Erythroblast (primary cell): ENCODE results near the gene HOXA7.

Experiments used
- DNase-seq, 2 experiments: peaks; one replicate each; lab custom pipeline; 2025; lab: John Stamatoyannopoulos, UW
- GATA1 ChIP-seq: IDR thresholded peaks from 2 replicates; pipeline ENCODE4 v1.6.1; 2011; ENCODE audit warnings: low read depth, mild to moderate bottlenecking, control low read depth, low read length, moderate library complexity
- POLR2A ChIP-seq: IDR thresholded peaks from 2 replicates; pipeline ENCODE4 v1.6.1; 2011; ENCODE audit warnings: mild to moderate bottlenecking, low read length

Gene HOXA7

GRCh38 chr7:27182285-27182841, 25.9 kb upstream of the HOXA7 start:
- DNase-seq = no peak
- TF ChIP-seq POLR2A (no peak), GATA1 (no peak)

GRCh38 chr7:27181795-27182275, 25.4 kb upstream of the HOXA7 start:
- DNase-seq = no peak
- TF ChIP-seq GATA1 (no peak), POLR2A (no peak)

DNA sequence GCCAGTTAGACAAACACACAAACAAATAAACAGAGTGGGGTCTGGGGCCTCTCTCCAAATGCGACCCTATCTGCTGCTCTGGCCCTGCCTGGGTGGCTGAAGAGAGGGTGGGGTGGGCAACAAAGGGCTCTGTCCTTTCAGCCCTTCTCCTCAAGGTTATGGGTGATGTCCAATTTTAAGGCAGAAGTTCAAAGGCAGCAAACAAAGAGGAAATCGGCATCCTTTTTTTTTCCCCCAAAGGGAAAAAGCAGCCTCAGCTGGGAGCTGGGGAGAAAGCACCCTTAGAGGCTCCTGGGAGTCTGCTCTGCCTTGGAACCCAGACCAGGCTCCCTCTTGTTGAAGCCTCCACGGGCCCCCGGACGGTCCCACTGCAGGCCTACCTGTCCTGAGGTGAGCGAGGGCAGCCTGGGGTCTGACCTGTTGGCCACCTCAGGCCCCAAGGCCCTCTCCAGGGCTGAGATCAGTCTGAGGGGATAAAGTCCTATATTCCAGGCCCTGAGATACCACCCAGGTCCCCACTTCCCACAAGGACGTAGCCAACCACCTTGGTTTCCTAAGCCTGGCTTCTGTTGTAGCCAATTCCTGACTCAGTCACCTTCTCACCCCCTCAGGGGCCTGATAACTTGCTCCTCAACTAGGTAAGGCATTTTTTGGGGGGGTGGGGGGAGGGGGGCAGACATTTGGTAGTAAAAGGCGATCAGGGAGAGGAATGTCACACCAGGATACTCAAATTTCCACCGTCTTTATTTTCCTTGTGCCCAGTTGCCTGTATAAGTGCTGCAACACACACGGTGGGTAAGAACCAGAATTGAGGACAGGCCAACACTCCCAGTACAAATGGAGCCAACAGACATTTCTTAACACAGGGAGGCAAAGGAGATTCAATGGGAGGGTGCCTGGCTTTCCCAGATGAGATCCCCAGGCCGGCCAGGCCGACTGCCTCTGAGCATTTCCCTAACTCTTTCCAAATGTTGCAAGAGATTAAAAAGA, 24.3 kb upstream of the HOXA7 start:
- no peak for DNase-seq
- TF ChIP-seq POLR2A (no peak), GATA1 (no peak)

- no peak for TF ChIP-seq POLR2A
- TF ChIP-seq GATA1 = no peak
- peak; percentile 58 to 73 for DNase-seq
Observed at GRCh38 chr7:27179503-27180430, 23.3 kb upstream of the HOXA7 start.

- TF ChIP-seq POLR2A = no peak
- TF ChIP-seq GATA1 = no peak
- no peak for DNase-seq
Observed at GRCh38 chr7:27179030-27179429, 22.6 kb upstream of the HOXA7 start.

- TF ChIP-seq POLR2A (no peak), GATA1 (no peak)
- no peak for DNase-seq
Observed at GRCh38 chr7:27178366-27178765, 21.9 kb upstream of the HOXA7 start.

- no peak for DNase-seq
- no peak for TF ChIP-seq GATA1
- TF ChIP-seq POLR2A = no peak
Observed at GRCh38 chr7:27177795-27178320, 21.4 kb upstream of the HOXA7 start.

DNA sequence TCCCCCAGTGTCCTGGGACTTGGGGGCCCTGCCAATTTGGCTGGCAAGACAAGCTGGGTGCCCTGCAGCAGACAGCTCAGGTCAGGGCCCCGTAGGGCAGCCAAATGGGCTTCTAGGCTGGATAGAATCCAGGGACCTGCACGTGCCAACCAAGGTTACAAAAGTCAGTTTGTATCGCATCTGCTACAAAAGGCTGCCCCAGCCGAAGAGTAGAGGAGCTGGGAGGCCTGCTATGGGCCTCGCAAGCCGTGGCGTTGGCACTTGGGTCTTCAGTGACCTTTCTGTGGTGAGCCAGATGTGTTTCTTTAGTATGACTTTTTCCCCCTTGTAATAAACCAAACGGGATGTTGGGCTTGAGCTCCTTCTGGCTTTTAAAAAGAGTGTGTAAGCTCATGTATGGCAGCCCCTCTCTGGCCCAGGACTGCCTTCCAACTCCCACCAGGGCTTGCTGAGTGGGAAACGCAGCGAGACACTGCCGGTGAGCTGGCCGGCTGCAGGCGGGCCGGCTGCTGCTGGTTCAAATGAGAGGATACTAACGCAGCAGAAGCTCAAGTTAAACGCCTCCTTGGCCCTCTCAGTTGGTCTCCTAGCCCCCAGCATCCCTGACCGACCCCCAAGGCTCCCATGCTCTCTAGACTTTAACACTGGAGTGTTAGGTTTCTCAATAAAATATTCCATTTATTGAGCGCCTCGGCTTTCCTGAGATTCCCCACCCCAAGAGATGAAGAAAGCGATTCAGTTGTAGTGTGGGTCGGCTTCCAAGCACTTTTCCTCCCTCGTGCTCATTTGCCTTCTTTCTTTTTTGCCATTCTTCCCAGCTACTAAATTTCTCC, 20.7 kb upstream of the HOXA7 start:
- no peak for DNase-seq
- no peak for TF ChIP-seq GATA1
- no peak for TF ChIP-seq POLR2A

DNA sequence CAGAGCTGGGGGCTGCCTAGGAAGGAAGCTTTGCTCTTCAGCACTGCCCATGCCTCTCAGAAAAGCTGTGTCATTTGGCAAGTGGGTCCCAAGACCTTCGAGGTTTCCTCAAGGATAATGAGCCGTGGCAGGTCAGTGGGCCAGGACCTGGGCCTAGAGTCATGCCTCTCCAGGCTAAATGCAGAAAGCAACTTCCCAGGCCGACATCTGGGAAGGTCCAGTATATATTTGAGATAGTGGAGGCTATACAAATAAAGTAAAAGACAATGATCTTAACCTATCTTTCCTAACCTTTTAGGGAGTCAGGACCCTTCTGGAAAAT, 20.0 kb upstream of the HOXA7 start:
- DNase-seq = no peak
- TF ChIP-seq POLR2A (no peak), GATA1 (no peak)

DNA sequence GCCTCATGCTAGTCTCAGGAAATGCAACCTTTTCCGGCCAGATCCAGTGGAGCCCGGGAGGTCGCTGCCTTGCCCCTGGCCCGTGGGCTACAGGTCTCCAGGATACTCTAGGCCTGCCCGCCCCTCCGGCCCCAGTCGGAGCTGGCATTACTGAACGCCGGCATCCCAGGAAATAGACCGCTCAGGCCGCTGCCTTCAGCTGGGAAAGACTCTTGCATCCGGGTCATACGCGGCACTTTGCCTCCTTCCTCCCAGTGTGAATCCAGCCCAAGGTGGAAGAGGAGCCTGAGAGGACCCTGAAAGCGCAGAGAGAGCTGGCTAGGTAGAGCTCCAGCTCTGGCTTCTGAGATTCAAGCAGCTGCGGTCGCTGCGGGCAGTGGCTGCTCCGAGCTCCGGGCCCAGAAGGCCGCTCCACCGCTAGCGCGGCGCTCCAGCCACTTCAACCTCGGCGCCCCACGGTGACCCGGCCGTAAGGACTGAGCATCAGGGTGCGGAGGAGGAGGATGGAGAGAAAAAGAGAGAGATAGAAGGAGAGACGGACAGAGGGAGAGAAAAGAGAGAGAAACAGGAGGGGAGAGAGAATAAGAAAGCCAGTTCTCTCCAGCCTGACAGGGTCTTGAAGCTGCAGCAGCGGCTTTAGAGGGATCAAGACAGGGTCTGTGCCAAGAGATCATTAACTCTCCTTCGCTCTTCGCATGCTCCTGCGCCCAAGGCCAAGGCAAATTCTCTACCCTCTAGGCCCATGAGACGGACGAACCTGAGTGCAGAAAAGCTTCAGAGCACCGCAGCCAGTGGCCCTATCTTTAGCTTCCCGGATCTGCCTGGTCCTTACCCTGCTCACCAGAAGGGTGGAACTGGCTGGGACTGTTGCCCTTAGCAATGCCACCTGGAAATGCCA, 19.4 kb upstream of the HOXA7 start:
- DNase-seq = no peak
- no peak for TF ChIP-seq POLR2A

DNA sequence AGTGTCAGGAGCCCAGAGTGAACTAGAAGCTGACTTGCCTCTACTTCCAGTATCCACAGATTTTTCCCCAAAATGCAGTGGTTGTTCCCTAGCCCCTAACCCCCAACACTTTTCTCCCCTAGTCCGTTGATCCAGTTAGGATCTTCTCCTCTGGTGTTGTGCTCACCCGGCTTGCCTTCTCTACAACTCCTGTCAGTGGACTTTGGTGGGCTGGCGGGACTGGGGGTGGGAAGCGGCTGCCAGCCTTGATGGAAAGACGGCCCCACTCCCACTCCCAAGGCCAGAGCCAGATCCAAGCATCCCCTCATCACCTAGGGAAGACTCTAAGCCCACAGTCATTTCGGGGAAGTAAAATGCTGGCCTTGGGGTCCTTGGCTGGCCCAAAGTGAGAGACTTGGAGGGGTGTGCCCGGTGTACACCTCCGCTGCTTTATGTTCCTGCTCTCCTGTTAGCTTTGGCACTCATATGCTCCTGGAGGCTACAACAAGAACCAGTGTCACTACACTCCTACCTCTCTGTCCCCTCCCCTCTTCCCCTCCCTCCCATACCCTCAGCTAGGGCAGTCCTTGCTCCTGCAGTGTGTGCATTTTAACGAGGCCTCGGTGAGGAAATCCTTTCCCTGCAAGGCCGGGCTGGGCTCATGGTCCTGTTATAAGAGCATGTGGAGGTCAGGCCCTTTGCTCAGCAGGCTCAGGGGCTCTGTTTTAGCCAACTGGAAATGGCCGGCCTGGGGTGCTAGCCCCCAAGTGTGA, 18.6 kb upstream of the HOXA7 start:
- no peak for DNase-seq
- TF ChIP-seq GATA1 (no peak), POLR2A (no peak)
